ENCODE data around the gene NF2.

Gene NF2

DNA sequence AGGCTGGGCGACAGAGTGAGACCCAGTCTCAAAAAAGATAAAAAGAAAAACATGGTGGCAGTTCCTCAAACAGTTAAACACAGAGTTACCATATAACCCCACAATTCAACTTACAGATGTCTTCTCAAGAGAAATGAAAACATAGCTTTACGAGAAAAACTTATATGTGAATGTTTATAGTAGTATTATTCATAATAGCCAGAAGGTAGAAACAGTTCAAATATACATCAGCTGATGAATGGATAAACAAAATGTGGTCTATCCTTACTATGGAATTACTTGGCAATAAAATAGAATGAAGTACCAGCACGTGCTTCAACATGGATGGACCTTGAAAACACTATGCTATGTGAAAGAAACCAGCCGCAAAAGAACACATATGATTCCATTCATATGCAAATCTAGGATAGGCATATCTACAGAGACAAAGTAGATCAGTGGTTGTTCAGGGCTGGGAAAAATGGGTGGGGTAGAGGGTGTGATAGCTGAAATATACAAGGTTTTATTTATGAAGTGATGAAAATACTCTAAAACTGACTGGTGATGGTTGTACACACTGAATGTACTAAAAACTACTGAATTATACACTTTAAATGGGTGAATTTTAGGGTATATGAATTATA lies 12.4 kb downstream of the NF2 start:
- no peak overlapping the region for H3K4me3 ChIP-seq (ENCODE audit: low read depth in 1 of 2, low read length in 1 of 2)
- H3K27ac ChIP-seq = no peak overlapping the region
- no peaks in the 10 kb centered on the region for H3K9me3 ChIP-seq
- H3K4me1 ChIP-seq (ENCODE audit: control insufficient read depth in 1 of 2, insufficient read depth in 1 of 2, low read depth in 1 of 2, low read length in 1 of 2) = peaks cover 0 to 2% of the 10 kb centered on the region in 2 experiments
- TF ChIP-seq, protein P1, sequence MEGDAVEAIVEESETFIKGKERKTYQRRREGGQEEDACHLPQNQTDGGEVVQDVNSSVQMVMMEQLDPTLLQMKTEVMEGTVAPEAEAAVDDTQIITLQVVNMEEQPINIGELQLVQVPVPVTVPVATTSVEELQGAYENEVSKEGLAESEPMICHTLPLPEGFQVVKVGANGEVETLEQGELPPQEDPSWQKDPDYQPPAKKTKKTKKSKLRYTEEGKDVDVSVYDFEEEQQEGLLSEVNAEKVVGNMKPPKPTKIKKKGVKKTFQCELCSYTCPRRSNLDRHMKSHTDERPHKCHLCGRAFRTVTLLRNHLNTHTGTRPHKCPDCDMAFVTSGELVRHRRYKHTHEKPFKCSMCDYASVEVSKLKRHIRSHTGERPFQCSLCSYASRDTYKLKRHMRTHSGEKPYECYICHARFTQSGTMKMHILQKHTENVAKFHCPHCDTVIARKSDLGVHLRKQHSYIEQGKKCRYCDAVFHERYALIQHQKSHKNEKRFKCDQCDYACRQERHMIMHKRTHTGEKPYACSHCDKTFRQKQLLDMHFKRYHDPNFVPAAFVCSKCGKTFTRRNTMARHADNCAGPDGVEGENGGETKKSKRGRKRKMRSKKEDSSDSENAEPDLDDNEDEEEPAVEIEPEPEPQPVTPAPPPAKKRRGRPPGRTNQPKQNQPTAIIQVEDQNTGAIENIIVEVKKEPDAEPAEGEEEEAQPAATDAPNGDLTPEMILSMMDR (IDR thresholded peaks at IDR 0.05) = no peak
- no peaks in the 10 kb centered on the region for H3K36me3 ChIP-seq
- H3K27me3 ChIP-seq = no peaks in the 10 kb centered on the region

DNA sequence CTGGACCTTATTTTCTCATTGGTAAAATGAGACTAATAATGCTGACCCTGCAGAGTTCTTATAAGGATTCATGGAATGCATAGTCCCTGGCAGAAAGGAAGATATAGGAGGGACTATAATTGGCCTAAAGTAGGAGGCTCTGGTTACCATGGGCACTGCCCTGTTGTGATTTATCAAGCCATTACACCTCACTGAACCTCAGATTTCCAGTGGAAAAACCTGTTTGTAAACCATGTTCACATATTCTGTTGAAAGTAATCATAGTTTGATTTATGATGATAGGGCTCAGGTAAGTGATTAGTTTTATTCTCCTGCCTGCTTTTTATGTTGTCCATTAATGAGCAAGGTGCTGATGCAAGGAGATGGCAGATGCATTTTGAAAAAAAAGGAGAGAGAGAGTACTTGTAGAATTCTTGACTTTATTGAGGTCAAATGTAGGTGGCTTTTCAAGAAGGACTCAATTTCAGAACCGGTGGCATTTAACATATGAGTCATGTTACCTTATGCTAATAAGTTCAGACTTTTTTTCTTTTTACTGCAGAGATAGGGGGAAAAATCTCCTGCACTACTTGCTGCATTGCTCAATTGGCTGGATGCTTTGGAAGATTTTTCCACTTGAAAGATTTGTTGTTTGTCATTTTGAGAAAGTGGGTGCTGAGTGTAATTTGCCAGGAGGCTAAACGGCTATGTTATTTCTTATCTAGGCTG lies 14.6 kb downstream of the NF2 start:
- H3K27ac ChIP-seq = no peak overlapping the region
- TF ChIP-seq, protein P1 (IDR thresholded peaks at IDR 0.05) = no peak
- peaks cover 19 to 24% of the 10 kb centered on the region in 2 experiments for H3K4me1 ChIP-seq (ENCODE audit: control insufficient read depth in 1 of 2, insufficient read depth in 1 of 2, low read depth in 1 of 2, low read length in 1 of 2)
- H3K4me3 ChIP-seq (ENCODE audit: low read depth in 1 of 2, low read length in 1 of 2) = no peak overlapping the region
- H3K27me3 ChIP-seq = no peaks in the 10 kb centered on the region
- H3K9me3 ChIP-seq = no peaks in the 10 kb centered on the region
- no peaks in the 10 kb centered on the region for H3K36me3 ChIP-seq

DNA sequence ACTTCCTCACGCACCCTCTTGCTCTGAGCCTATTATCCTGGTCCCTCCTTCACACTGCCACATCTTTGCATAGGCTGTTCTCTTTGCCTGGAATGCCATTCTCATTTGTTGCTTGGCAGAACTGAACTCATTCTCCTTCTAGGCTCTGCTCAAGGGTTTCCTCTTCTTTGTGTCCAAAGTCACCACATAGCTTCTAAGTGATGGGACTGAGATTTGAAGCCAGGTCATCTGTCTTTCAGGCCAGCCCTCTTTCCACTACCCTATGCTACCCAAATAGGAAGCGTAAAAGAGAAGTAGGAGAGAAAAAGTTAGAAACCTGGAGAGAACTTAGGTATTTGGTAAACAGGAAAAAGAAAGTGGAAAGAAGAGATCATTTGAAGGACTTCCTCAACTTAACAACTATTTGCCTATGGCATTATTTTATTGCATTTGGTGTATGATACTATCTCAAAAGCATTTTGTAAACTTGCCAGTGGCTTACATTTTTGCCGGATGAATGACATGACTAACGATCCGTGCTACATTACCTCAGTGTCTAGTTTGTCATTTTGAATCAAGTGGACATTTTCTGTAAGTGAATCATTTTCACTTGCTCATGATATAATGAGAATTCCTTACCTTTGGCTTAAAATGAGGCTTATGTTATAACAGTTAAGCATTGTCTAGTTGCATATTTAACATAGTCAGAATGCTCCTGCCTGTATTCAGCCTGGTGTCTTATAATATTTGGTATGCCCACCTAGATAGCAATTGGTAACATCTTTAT lies 18.5 kb downstream of the NF2 start:
- no peaks in the 10 kb centered on the region for H3K36me3 ChIP-seq
- H3K27me3 ChIP-seq = no peaks in the 10 kb centered on the region
- H3K4me1 ChIP-seq (ENCODE audit: control insufficient read depth in 1 of 2, insufficient read depth in 1 of 2, low read depth in 1 of 2, low read length in 1 of 2) = peaks cover 42 to 50% of the 10 kb centered on the region in 2 experiments
- TF ChIP-seq, protein P1 (IDR thresholded peaks at IDR 0.05) = no peak
- peak overlapping the region; percentile 83 for H3K27ac ChIP-seq
- H3K4me3 ChIP-seq (ENCODE audit: low read depth in 1 of 2, low read length in 1 of 2) = peak overlapping the region in 1 of 2 experiments; percentile 19
- no peaks in the 10 kb centered on the region for H3K9me3 ChIP-seq

DNA sequence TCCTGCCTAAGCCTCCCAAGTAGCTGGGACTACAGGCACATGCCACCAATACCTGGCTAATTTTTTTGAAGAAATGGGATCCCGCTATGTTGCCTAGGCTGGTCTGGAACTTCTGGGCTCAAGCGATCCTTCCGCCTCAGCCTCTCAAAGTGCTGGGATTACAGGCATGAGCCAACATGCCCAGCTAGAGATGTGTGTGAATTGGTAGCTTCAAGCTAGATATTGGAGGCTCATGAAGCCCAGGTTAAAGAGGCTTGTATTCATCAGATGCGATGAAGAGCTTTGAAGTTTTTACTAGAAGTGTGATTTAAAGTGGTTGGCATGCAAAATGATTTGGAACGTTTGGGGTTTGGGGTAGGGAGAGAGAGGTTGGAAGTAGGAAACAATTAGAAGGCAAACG lies 19.6 kb downstream of the NF2 start:
- TF ChIP-seq, protein P1 (IDR thresholded peaks at IDR 0.05) = no peak
- Histone ChIP-seq H3K4me1 (ENCODE audit: control insufficient read depth in 1 of 2, insufficient read depth in 1 of 2, low read depth in 1 of 2, low read length in 1 of 2) (peaks cover 42 to 50% of the 10 kb centered on the region in 2 experiments), H3K27ac (peak overlapping the region; percentile 86)

DNA sequence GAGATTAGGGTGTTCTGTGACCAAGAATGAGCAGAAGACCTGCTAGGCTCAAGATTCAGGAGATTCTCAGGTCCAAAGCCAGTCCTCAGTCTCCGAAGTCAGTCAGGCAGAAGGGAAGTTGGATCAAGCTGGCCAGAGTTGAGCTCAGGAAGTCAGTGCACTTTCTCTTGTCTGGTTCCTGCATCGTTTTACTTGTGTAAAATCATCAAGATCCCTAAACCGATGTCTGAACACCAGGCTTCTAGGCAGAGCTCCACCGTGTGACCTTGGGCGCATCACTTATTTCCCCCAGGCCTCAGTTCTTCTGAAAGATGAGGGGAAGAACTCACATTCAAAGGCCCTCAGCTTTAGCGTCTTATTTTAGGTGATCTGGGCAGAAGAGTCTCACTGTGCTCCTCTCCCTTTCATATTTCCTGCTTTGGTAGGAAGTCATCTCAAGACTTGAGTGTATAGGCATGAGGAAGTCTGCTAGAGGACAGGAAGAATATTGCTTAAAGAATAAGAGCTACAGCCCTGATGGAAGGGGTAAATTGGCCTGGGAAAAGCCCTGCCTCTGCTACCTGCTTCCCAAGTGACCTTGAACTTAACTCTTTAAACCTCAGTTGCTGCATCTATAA lies 20.2 kb downstream of the NF2 start:
- Histone ChIP-seq H3K36me3 (no peaks in the 10 kb centered on the region), H3K27me3 (no peaks in the 10 kb centered on the region), H3K27ac (peak overlapping the region; percentile 86), H3K9me3 (no peaks in the 10 kb centered on the region), H3K4me1 (ENCODE audit: control insufficient read depth in 1 of 2, insufficient read depth in 1 of 2, low read depth in 1 of 2, low read length in 1 of 2) (peaks cover 42 to 50% of the 10 kb centered on the region in 2 experiments), H3K4me3 (ENCODE audit: low read depth in 1 of 2, low read length in 1 of 2) (peak overlapping the region in 1 of 2 experiments; percentile 14)
- TF ChIP-seq, protein P1 (IDR thresholded peaks at IDR 0.05) = no peak

More for the DNA sequence above, 19.6 kb downstream of the NF2 start:
- Histone ChIP-seq H3K27me3 (no peaks in the 10 kb centered on the region), H3K9me3 (no peaks in the 10 kb centered on the region), H3K4me3 (ENCODE audit: low read depth in 1 of 2, low read length in 1 of 2) (peak overlapping the region in 1 of 2 experiments; percentile 7), H3K36me3 (no peaks in the 10 kb centered on the region)
